Heart right ventricle (tissue), 16 donors: ENCODE measurements around the gene NOX5. TPM values are rescaled to one million over a fixed set of nuclear protein-coding genes. Genes with fewer than 3 reads are reported as not detected.

Experiments used
- ATAC-seq, 8 donors: fragments of 200-7000 bp; cut with Tn5 transposase; one replicate each; pipeline ENCODE4 v1.9.1; 2020; ENCODE audit warnings: mild to moderate bottlenecking in 8 of 8, moderate library complexity in 8 of 8, moderate number of reproducible peaks in 1 of 8
- DNase-seq, 2 donors: peaks; one replicate each; pipeline ENCODE4 v3.0.0-alpha.2; 2020
- H3K27ac ChIP-seq, 10 donors: fragments of 200-600 bp; sonication (generic) in 2 of 10; one replicate each; pipeline versions ENCODE4 v1.5.0 to v1.8.0; 2020 to 2022; ENCODE audit warnings: mild to moderate bottlenecking in 3 of 10
- H3K27me3 ChIP-seq, 7 donors: fragments of 200-600 bp; one replicate each; pipeline ENCODE4 v1.8.0; 2021 to 2022; ENCODE audit warnings: mild to moderate bottlenecking in 2 of 7
- H3K36me3 ChIP-seq, 9 donors: fragments of 200-600 bp; sonication (generic) in 1 of 9; one replicate each; pipeline versions ENCODE4 v1.5.0 to v1.8.0; 2020 to 2022; ENCODE audit warnings: mild to moderate bottlenecking in 2 of 9
- H3K4me1 ChIP-seq, 9 donors: fragments of 200-600 bp; sonication (generic) in 1 of 9; one replicate each; pipeline versions ENCODE4 v1.5.0 to v1.8.0; 2020 to 2022; ENCODE audit warnings: mild to moderate bottlenecking in 4 of 9
- H3K4me3 ChIP-seq, 10 donors: fragments of 200-600 bp; sonication (generic) in 2 of 10; one replicate each; pipeline versions ENCODE4 v1.5.0 to v1.8.0; 2020 to 2022; ENCODE audit warnings: mild to moderate bottlenecking in 7 of 10, moderate library complexity in 2 of 10
- H3K9me3 ChIP-seq, 11 donors: fragments of 200-600 bp in 10 of 11; sonication (generic) in 2 of 11; one replicate each; pipeline versions ENCODE4 v1.5.0 to v1.8.0; 2013 to 2022; ENCODE audit warnings: mild to moderate bottlenecking in 2 of 11, control low read depth in 1 of 11, moderate library complexity in 1 of 11
- WGBS, 2 donors: extraction: QIAGEN DNeasy Blood & Tissue Kit; methylation state at CpG; one replicate each; pipeline ENCODE4 v1.1.7; 2013; ENCODE audit warnings: inconsistent platforms in 1 of 2; 5-methylcytosine and 5-hydroxymethylcytosine counted together
- intact Hi-C, 10 donors: fragments of 100-400 bp; cut with DNase I; formaldehyde crosslinking; loops; one replicate each; pipeline versions ENCODE4 v1.11.1 to v1.14.2; 2022
- polyA plus RNA-seq, 2 donors: library from polyadenylated mRNA; stranded (reverse); fragments of 200-250 nt; gene quantifications; one replicate each; pipeline ENCODE4 v1.2.3, GENCODE V29; 2013
- total RNA-seq, 10 donors: library from RNA; stranded (reverse); fragmentation: NEBNext Ultra II Directional in 3 of 10; extraction: Animal tissue kit (Norgen Biotek cat#: 25700) in 3 of 10; gene quantifications; one replicate each; pipeline versions ENCODE4 v1.2.1 to v1.2.4, GENCODE V29; 2021 to 2023
- TF ChIP-seq, protein P1 (sequence below), 9 donors: fragments of 200-600 bp; sonication (generic) in 2 of 9; IDR thresholded peaks; one replicate each; pipeline versions ENCODE4 v1.5.0 to v1.8.0; 2021 to 2022; ENCODE audit warnings: antibody characterized with exemption in 9 of 9, mild to moderate bottlenecking in 5 of 9, moderate library complexity in 1 of 9
- donor health status: Arrhythmogenic right ventricular cardiomyopathy.
- donor health status: ischemic (EF 13 %, LVEDD 7.1; RV severe dilation, severe dysfunction).
- donor health status: healthy with polysubstance abuse.
- donor health status: DM: no; HTN: yes; CAD: no.
- donor health status: DM: no; HTN: no; CAD: no.
- donor health status: ischemic (EF 25% LVEDD 6.9; RV normal size, moderate dysfunction).
- donor health status: ischemic (EF 25% LVEDD 5.7; RV mildly dilated, moderate dysfunction).
- donor health status: healthy.
- donor health status: DM: yes; HTN: yes; CAD: no.
- donor health status: Ischemic cardiomyopathy.
- donor health status: ischemic (EF 35%, LVEDD 5.7; RV mildly dilated, moderate dysfunction).
- donor health status: nonischemic (EF 11% LVEDD 7.7; RV severe dilation, severe dysfunction).
- donor health status: DM: yes; HTN: yes; CAD: no.
- donor health status: PGD.
- donor health status: ischemic (EF 29% LVEDD 5.4; RV normal size, mild dysfunction).
- donor health status: nonischemic (EF 23%, LVEDD 6.1; RV moderate dilation, normal function).

Gene NOX5
- total and polyA plus RNA-seq, 12 donors, result 0.06 to 0.37 (median 0.18) TPM; not detected in 4

DNA sequence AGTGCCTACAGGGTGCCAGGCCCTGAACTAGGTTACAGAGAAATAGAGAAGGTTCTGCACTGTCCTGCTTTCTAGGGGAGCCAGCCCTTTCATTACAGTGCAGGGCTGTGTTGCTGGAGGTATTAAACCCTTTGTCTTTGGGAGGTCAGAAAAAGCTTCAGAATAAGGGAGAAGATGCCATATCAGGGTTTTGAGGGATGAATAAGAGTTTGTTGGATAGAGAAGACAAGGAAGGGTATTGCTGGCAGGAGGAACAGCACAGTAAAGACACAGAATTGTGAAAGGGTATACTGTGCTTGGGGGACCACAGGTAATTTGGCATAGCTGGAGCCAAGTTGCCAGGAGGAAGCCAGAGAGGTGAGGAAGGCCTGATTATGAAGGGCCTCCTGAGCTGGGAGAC is 23.0 kb downstream of the NOX5 start:
- Histone ChIP-seq H3K27ac (no peak overlapping the region), H3K4me3 (no peak overlapping the region), H3K27me3 (peaks cover 0 to 41% (median 19%) of the 10 kb centered on the region in 7 donors), H3K36me3 (no peaks in the 10 kb centered on the region), H3K9me3 (no peaks in the 10 kb centered on the region), H3K4me1 (no peaks in the 10 kb centered on the region)
- ATAC-seq (no peak), DNase-seq (no peak)
- TF ChIP-seq, protein P1, sequence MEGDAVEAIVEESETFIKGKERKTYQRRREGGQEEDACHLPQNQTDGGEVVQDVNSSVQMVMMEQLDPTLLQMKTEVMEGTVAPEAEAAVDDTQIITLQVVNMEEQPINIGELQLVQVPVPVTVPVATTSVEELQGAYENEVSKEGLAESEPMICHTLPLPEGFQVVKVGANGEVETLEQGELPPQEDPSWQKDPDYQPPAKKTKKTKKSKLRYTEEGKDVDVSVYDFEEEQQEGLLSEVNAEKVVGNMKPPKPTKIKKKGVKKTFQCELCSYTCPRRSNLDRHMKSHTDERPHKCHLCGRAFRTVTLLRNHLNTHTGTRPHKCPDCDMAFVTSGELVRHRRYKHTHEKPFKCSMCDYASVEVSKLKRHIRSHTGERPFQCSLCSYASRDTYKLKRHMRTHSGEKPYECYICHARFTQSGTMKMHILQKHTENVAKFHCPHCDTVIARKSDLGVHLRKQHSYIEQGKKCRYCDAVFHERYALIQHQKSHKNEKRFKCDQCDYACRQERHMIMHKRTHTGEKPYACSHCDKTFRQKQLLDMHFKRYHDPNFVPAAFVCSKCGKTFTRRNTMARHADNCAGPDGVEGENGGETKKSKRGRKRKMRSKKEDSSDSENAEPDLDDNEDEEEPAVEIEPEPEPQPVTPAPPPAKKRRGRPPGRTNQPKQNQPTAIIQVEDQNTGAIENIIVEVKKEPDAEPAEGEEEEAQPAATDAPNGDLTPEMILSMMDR (IDR thresholded peaks at IDR 0.05), result no peak
- intact Hi-C loops, result no loop called here

DNA sequence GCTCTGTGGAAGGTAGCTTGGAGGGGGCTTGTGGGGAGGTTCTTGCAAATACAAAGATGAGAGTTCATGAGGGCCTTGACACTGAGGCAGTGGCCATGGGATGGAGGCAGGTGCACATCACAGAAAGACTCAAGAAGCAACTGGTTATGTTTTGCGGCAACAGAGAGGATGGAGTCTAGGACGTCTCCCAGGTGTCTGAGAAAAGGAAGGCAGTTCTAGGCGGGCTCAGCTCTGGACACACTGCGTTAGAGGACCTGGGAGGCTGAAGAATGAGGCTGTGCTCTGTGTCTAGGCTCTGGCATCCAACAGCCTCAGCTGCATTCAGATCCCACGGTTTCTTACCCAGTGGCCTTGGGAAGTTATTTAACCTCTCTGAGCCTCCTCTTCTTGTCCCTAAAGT is 23.5 kb downstream of the NOX5 start:
- WGBS, 2 donors, result 87 to 97% methylated on average over 5 of the region's 5 CpGs
- DNase-seq (no peak), ATAC-seq (no peak)
- H3K27ac ChIP-seq, result no peak overlapping the region
- peaks cover 0 to 36% (median 16%) of the 10 kb centered on the region in 7 donors for H3K27me3 ChIP-seq
- no peak overlapping the region for H3K4me3 ChIP-seq
- intact Hi-C loops, result no loop called here
- TF ChIP-seq, protein P1 (IDR thresholded peaks at IDR 0.05), result no peak
- no peaks in the 10 kb centered on the region for H3K4me1 ChIP-seq
- no peaks in the 10 kb centered on the region for H3K9me3 ChIP-seq
- no peaks in the 10 kb centered on the region for H3K36me3 ChIP-seq

DNA sequence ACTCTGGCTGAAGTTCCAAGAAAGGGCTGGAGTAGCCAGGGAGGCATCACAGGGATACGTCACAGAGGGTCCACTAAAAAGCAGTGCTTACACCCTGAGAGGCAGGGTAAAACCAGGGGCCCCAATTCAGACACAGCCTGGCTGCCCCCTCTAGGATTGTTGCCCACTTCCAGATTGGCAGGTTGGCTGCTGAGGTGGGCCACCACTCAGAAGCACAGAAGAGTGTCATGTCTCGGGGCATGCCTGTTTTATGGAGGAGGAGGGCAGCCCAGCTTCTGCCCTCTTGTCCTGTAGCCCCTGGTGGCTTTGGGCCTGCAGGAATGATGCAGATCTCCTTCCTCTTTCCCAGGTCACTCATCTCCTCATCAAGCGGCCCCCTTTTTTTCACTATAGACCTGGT is 24.0 kb downstream of the NOX5 start:
- WGBS, 2 donors, result 93 to 97% methylated on average over 3 of the region's 3 CpGs
- Histone ChIP-seq H3K36me3 (no peaks in the 10 kb centered on the region), H3K4me1 (no peaks in the 10 kb centered on the region), H3K27me3 (peaks cover 0 to 30% (median 10%) of the 10 kb centered on the region in 7 donors), H3K4me3 (no peak overlapping the region), H3K9me3 (no peaks in the 10 kb centered on the region), H3K27ac (no peak overlapping the region)
- DNase-seq, result no peak
- intact Hi-C loops, result no loop called here
- ATAC-seq, result no peak
- TF ChIP-seq, protein P1 (IDR thresholded peaks at IDR 0.05), result no peak

DNA sequence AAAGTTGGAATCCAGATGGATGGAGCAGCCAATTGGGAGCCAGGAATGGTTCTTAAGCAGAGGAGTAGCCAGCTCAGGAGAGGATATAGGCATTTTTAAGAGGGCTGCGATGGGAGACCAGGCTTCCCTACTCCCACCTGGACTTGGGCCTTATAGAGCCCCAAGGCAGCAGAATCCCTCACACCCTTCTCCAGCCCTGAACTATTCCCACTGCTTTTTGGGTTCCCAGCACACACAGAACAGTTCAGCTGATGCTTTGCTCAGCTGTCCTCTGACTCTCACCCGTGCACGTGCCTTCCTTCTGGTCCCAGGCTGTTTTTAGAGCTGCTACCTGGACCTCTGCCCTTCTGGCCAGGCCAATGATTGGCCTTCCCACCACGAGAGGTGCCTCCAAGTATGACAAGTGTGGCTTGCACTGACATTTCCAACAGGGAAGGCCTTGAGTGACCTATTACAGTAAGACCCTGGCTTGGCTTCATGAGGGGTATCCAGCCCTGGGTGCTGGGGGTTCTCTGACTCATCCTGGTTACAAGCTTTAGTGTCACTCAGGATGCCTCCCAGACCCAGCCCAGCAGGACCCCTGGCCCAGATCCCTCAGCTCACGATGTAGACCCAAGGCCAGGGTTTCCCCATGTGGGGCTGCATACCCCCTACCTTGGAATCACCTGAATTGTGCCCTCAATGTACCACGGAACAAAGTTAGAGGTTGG is 25.2 kb downstream of the NOX5 start:
- Histone ChIP-seq H3K4me1 (no peaks in the 10 kb centered on the region), H3K27ac (no peak overlapping the region), H3K9me3 (no peaks in the 10 kb centered on the region), H3K36me3 (no peaks in the 10 kb centered on the region), H3K27me3 (peaks cover 0 to 19% (median 4%) of the 10 kb centered on the region in 7 donors), H3K4me3 (no peak overlapping the region)
- WGBS, 2 donors, result 84 to 87% methylated on average over 6 of the region's 6 CpGs
- DNase-seq (no peak), ATAC-seq (no peak)
- TF ChIP-seq, protein P1 (IDR thresholded peaks at IDR 0.05), result no peak
- intact Hi-C loops, result no loop called here
